Measurements from ENCODE around the gene PDLIM7. TPM values are rescaled to one million over a fixed set of nuclear protein-coding genes. Genes with fewer than 3 reads are reported as not detected.

Gene PDLIM7
- total RNA-seq, 1 experiment from 2014 or later = 400 TPM

DNA sequence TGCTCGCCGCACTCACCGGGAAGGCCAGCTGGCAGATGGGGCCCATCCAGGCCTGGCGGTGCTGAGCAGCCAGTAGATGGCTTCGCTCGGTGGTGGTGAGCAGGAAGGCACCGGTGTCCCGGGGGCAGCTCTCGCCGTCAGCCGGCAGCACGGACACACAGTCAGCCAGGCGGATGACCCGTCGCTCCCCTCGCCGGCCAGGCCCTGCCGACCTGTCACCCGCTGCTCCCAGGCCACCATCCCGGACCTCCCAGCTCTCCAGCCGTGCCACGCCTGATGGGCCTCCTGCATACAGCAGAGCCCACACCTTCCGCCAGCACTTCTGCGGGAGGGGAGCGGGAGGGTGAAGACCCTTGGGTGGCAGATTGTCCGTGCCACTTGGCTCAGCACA, 10.8 kb upstream of the PDLIM7 start:
- peak overlapping the region; percentile 1 for H3K27ac Mint-ChIP-seq (ENCODE audit: unreplicated experiment)
- CTCF ChIA-PET = interaction anchor here (1.0 kb wide), 1 partner anchor 11 kb away, joined by 4 read pairs; the partner anchor contains the start of gene PDLIM7
- no peak overlapping the region for H3K4me3 Mint-ChIP-seq (ENCODE audit: low read depth, unreplicated experiment)
- no peaks in the 10 kb centered on the region for H3K4me1 Mint-ChIP-seq (ENCODE audit: low read depth, unreplicated experiment)
- H3K9me3 Mint-ChIP-seq (ENCODE audit: low read depth, unreplicated experiment) = no peaks in the 10 kb centered on the region
- BruUV-seq (replicated peaks) = no TSS peak
- peaks cover 37% of the 10 kb centered on the region for H3K36me3 Mint-ChIP-seq (ENCODE audit: insufficient read depth, unreplicated experiment)
- no peak for DNase-seq
- no peaks in the 10 kb centered on the region for H3K27me3 Mint-ChIP-seq (ENCODE audit: unreplicated experiment)
- TF ChIP-seq, protein P1, sequence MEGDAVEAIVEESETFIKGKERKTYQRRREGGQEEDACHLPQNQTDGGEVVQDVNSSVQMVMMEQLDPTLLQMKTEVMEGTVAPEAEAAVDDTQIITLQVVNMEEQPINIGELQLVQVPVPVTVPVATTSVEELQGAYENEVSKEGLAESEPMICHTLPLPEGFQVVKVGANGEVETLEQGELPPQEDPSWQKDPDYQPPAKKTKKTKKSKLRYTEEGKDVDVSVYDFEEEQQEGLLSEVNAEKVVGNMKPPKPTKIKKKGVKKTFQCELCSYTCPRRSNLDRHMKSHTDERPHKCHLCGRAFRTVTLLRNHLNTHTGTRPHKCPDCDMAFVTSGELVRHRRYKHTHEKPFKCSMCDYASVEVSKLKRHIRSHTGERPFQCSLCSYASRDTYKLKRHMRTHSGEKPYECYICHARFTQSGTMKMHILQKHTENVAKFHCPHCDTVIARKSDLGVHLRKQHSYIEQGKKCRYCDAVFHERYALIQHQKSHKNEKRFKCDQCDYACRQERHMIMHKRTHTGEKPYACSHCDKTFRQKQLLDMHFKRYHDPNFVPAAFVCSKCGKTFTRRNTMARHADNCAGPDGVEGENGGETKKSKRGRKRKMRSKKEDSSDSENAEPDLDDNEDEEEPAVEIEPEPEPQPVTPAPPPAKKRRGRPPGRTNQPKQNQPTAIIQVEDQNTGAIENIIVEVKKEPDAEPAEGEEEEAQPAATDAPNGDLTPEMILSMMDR (IDR thresholded peaks at IDR 0.05; ENCODE audit: unreplicated experiment) = no peak
- intact Hi-C loops (cut with micrococcal nuclease; ENCODE audit: unreplicated experiment) = no loop called here

DNA sequence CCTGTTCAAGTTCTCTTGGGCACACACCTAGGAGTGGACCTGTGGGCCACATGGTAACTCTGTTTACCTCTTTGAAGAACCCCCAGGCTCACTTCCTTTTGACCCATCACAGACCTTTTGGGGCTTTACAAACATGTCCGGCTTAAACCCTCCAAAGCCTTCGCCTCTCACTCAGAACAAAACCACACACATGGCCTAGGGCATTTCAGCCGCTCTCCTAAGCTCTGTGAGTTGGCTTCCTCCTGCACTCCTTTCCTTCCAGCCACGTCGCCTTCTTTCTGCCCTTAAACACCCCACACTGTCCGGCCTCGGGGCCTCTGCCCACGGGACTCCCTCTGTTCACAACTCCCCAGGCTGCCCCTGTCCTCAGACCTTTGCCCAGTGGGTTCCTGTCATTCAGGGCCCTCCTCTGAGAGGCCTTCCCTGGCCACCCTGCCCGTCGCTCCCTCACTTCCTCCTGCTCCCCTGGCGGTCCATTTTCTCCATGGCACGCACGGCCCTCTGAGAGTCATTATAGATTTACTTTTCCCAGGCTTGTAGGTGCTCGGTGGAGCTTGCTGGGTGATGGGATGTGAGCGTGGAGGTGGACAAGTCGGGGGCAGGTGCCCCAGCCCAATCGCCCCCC, 10.3 kb upstream of the PDLIM7 start:
- DNase-seq = no peak
- H3K4me1 Mint-ChIP-seq (ENCODE audit: low read depth, unreplicated experiment) = no peaks in the 10 kb centered on the region
- H3K36me3 Mint-ChIP-seq (ENCODE audit: insufficient read depth, unreplicated experiment) = peaks cover 32% of the 10 kb centered on the region
- H3K27ac Mint-ChIP-seq (ENCODE audit: unreplicated experiment) = peak overlapping the region; percentile 1
- BruUV-seq (replicated peaks) = no TSS peak
- TF ChIP-seq, protein P1 (IDR thresholded peaks at IDR 0.05; ENCODE audit: unreplicated experiment) = peak; percentile 1
- intact Hi-C loops (cut with micrococcal nuclease; ENCODE audit: unreplicated experiment) = no loop called here
- H3K4me3 Mint-ChIP-seq (ENCODE audit: low read depth, unreplicated experiment) = no peak overlapping the region
- no peaks in the 10 kb centered on the region for H3K27me3 Mint-ChIP-seq (ENCODE audit: unreplicated experiment)
- H3K9me3 Mint-ChIP-seq (ENCODE audit: low read depth, unreplicated experiment) = no peaks in the 10 kb centered on the region
- CTCF ChIA-PET = interaction anchor here (1.0 to 1.1 kb wide), 2 partner anchors 10 to 53 kb away, joined by 3 to 4 read pairs; partner anchors contain the start of gene PDLIM7

DNA sequence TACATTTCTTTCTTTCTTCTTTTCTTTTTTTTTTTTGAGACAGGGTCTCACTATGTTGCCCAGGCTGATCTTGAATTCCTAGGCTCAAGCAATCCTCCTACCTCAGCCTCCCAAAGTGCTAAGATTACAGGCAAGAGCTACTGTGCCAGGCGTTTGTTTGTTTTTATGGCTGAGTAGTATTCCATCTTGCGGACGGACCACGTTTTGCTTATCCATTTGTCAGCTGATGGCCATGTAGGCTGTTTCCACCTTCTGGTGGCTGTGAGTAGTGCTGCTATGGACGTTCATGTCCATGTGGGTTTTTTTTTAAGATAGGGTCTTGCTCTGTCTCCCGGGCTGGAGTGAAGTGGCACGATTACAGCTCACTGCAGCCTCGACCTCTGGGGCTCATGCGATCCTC, 9.8 kb upstream of the PDLIM7 start:
- CTCF ChIA-PET = interaction anchor here (0.7 to 1.1 kb wide), 2 partner anchors 52 to 82 kb away, joined by 3 read pairs; no protein-coding TSS in a partner anchor
- intact Hi-C loops (cut with micrococcal nuclease; ENCODE audit: unreplicated experiment) = no loop called here
- no peak for DNase-seq
- no peaks in the 10 kb centered on the region for H3K4me1 Mint-ChIP-seq (ENCODE audit: low read depth, unreplicated experiment)
- H3K27ac Mint-ChIP-seq (ENCODE audit: unreplicated experiment) = no peak overlapping the region
- BruUV-seq (replicated peaks) = no TSS peak
- H3K9me3 Mint-ChIP-seq (ENCODE audit: low read depth, unreplicated experiment) = no peaks in the 10 kb centered on the region
- H3K4me3 Mint-ChIP-seq (ENCODE audit: low read depth, unreplicated experiment) = no peak overlapping the region
- peaks cover 29% of the 10 kb centered on the region for H3K36me3 Mint-ChIP-seq (ENCODE audit: insufficient read depth, unreplicated experiment)
- H3K27me3 Mint-ChIP-seq (ENCODE audit: unreplicated experiment) = no peaks in the 10 kb centered on the region
- TF ChIP-seq, protein P1 (IDR thresholded peaks at IDR 0.05; ENCODE audit: unreplicated experiment) = peak; percentile 12

DNA sequence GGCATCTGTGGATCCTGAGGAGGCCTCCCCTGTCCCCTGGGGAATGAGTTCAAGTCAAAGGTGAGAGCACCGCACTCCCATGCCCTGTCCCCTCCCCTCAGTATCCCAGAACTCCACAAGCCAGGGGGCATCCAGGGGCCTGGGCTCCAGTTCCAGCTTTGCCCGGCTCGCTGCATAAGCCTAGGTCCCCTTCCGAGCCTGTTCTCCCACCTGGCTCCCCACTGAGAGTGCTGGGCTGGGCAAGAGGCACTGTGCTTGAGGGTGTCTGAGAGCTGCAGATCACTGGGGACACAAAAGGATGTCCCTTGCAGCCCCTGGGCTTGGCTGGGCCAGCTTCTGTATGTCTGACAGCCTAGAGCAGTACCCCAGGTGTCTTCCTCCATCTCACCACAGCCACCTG, 7.7 kb upstream of the PDLIM7 start:
- CTCF ChIA-PET = no interaction called here

More for the DNA sequence above, 7.7 kb upstream of the PDLIM7 start:
- Mint-ChIP-seq H3K36me3 (ENCODE audit: insufficient read depth, unreplicated experiment) (peaks cover 14% of the 10 kb centered on the region), H3K4me3 (ENCODE audit: low read depth, unreplicated experiment) (no peak overlapping the region), H3K27me3 (ENCODE audit: unreplicated experiment) (no peaks in the 10 kb centered on the region), H3K4me1 (ENCODE audit: low read depth, unreplicated experiment) (peaks cover 8% of the 10 kb centered on the region), H3K9me3 (ENCODE audit: low read depth, unreplicated experiment) (no peaks in the 10 kb centered on the region), H3K27ac (ENCODE audit: unreplicated experiment) (no peak overlapping the region)
- no peak for DNase-seq
- intact Hi-C loops (cut with micrococcal nuclease; ENCODE audit: unreplicated experiment) = no loop called here
- no TSS peak for BruUV-seq (replicated peaks)
- TF ChIP-seq, protein P1 (IDR thresholded peaks at IDR 0.05; ENCODE audit: unreplicated experiment) = no peak
